Activated CD4-positive, alpha-beta memory T cell treated with anti-CD3 and anti-CD28 coated beads for 36 hours (primary cell): ENCODE results near the gene JMJD6. TPM values are rescaled to one million over a fixed set of nuclear protein-coding genes. Genes with fewer than 3 reads are reported as not detected.
"Not testable (repeated sequence)": the region's sequence is repeated elsewhere in the genome, so short reads cannot be mapped to it uniquely, and the experiment has no call there.

ENCODE experiments used
- CTCF ChIA-PET: fragments of 350-600 bp; sonication (Branson Sonifier 250); formaldehyde crosslinking; loops from one replicate; lab custom pipeline; 2021; ENCODE audit warnings: antibody characterized with exemption, inconsistent platforms; lab: Charles Lee
- POLR2A ChIA-PET: fragments of 350-600 bp; sonication (Branson Sonifier 250); formaldehyde crosslinking; loops from one replicate; lab custom pipeline; 2021; ENCODE audit warnings: antibody characterized with exemption; lab: Charles Lee
- DNase-seq: peaks from one replicate; pipeline ENCODE4 v3.0.0-alpha.2; 2020
- H3K27ac Mint-ChIP-seq: one replicate; pipeline ENCODE4 v1.8.0; 2021; ENCODE audit warnings: mixed read lengths
- H3K27me3 Mint-ChIP-seq: one replicate; pipeline ENCODE4 v1.8.0; 2021; ENCODE audit warnings: mixed read lengths
- H3K36me3 Mint-ChIP-seq: one replicate; pipeline ENCODE4 v1.8.0; 2021; ENCODE audit warnings: mixed read lengths
- H3K4me1 Mint-ChIP-seq: one replicate; pipeline ENCODE4 v1.8.0; 2021; ENCODE audit warnings: low read depth, mixed read lengths
- H3K4me3 Mint-ChIP-seq: one replicate; pipeline ENCODE4 v1.8.0; 2021; ENCODE audit warnings: mild to moderate bottlenecking, mixed read lengths
- H3K9me3 Mint-ChIP-seq: one replicate; pipeline ENCODE4 v1.8.0; 2021; ENCODE audit warnings: mixed read lengths
- intact Hi-C: fragments of 100-400 bp; cut with micrococcal nuclease; formaldehyde crosslinking; loops from one replicate; pipeline ENCODE4 v1.15.1; 2023
- total RNA-seq, 2 experiments: library from RNA; stranded (reverse); gene quantifications; one replicate each; pipeline ENCODE4 v1.2.3, GENCODE V29; 2021

JMJD6 gene
- total RNA-seq, 2 experiments from 2014 or later, result 53.4 to 56.6 TPM

DNA sequence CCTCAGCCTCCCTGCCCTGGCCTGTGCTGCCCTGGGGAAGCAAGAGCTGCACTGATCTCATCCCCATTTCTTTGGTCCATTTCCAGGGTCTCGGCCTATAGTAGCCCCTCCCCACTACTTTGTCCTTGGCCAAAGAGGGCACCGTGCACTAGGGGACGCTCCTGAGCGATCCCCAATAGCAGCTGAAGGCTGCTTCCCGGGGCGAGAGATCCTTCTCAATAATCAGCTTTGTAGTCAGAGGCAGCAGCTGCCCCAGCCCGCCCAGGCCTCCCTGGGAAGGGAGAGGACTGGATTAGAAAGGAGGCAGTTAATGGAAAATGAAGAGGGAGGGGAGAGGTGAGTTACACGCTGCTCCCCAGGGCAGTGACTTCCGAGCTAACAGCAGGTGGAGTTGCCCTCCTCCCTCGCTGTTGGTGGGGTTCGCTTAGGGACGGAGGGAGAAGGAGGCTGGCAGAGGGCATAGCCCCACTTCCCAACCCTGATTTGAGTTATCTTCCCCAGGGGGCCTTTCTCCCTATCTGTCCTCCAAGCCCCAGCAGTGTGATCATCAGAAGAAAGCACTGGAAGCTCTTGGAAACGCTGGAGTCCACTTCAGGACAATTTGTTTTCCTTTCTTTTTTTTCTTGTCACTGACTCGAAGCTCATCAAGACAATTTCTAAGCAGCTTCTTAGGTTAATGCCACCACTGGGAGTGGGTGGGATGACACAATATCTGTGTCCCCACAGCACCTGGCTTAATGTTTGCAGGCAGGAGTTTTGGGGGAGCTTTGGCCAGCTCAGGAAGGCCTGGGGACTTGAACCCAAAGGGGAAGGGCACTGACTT is 18.2 kb downstream of the JMJD6 start:
- POLR2A ChIA-PET, result no interaction called here
- Mint-ChIP-seq H3K36me3 (peaks cover 2% of the 10 kb centered on the region), H3K9me3 (no peaks in the 10 kb centered on the region), H3K4me1 (peaks cover 4% of the 10 kb centered on the region), H3K27ac (no peak overlapping the region), H3K27me3 (no peaks in the 10 kb centered on the region), H3K4me3 (no peak overlapping the region)
- CTCF ChIA-PET, result interaction anchor here (0.6 to 1.0 kb wide), 2 partner anchors 9 to 36 kb away, joined by 3 read pairs; no protein-coding TSS in a partner anchor
- no peak for DNase-seq
- intact Hi-C loops, result no loop called here

DNA sequence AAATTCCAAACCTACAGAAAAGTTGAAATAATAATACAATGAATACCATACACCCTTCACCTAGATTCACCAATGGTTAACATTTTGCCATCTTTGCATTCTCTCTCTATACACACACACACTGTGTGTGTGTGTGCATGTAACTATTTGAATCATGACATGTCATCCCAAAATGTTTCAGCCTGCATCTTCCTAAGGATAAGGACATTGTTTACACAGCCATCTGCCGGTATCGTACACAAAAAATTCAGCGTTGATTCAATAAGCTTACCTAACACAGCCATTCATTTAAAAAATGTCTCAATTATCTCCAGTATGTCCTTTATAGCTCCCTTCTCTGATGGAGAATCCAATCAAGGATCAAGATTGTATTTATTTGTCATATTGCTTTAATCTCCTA is 19.6 kb downstream of the JMJD6 start:
- H3K4me1 Mint-ChIP-seq, result peaks cover 4% of the 10 kb centered on the region
- CTCF ChIA-PET, result interaction anchor here (0.7 kb wide), 1 partner anchor 277 kb away, joined by 4 read pairs; no protein-coding TSS in a partner anchor
- H3K27ac Mint-ChIP-seq, result no peak overlapping the region
- intact Hi-C loops, result no loop called here
- no peaks in the 10 kb centered on the region for H3K9me3 Mint-ChIP-seq
- POLR2A ChIA-PET, result no interaction called here
- DNase-seq, result no peak
- H3K27me3 Mint-ChIP-seq, result no peaks in the 10 kb centered on the region
- no peaks in the 10 kb centered on the region for H3K36me3 Mint-ChIP-seq
- no peak overlapping the region for H3K4me3 Mint-ChIP-seq

DNA sequence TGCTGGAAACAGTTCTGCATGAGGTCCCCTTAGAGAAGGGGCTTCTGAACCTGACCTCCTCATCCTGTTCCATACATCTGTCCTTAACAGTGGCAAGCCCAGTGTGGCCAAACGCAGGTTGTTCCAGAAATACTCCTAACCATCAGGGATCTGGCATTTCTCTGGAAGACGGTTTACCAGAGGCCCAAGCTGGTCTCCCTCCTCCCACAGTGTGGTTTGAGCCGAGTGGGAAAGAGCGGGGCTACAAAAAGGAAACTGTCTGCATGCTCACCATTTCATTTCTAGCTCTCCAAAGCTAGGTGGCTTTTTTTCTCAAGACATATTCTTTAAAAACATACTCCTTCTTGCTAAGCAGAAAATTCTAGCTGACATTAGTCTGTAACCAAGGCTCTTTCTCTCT is 21.6 kb downstream of the JMJD6 start:
- H3K27ac Mint-ChIP-seq, result no peak overlapping the region
- ChIA-PET POLR2A (no interaction called here), CTCF (interaction anchor here (0.9 to 2.2 kb wide), 2 partner anchors 9 to 147 kb away, joined by 3 to 9 read pairs; no protein-coding TSS in a partner anchor)
- no peaks in the 10 kb centered on the region for H3K4me1 Mint-ChIP-seq
- no peak for DNase-seq
- H3K9me3 Mint-ChIP-seq, result no peaks in the 10 kb centered on the region
- intact Hi-C loops, result no loop called here
- no peak overlapping the region for H3K4me3 Mint-ChIP-seq
- H3K36me3 Mint-ChIP-seq, result no peaks in the 10 kb centered on the region
- H3K27me3 Mint-ChIP-seq, result no peaks in the 10 kb centered on the region

DNA sequence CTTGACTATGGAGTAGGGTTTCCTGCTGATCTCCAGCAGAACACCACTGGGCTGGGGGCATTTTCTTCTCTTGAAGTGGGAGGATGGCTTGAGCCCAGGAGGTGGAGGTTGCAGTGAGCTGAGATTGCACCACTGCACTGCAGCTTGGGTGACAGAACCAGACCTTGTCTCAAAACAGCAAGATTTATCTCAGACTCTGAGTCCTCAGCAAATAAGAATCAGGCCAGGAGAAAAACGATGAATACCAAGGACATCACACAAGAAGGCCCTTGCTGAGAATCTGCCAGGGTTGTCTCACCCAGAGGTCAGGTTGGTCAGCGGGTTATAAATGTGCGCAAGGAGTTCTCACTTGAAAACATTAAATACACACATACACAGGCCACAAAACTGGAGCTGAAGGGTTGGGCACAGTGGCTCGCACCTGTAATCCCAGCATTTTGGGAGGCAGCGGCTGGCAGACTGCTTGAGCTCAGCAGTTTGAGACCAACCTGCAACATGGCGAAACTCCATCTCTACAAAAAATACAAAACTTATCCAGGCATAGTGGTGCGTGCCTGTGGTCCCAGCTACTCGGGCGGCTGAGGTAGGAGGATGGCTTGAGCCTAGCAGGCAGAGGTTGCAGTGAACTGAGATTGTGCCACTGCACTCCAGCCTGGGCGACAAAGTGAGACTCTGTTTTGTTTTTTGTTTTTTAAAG is 23.3 kb downstream of the JMJD6 start:
- Mint-ChIP-seq H3K27ac (no peak overlapping the region), H3K36me3 (no peaks in the 10 kb centered on the region), H3K9me3 (no peaks in the 10 kb centered on the region), H3K4me1 (no peaks in the 10 kb centered on the region), H3K4me3 (no peak overlapping the region), H3K27me3 (no peaks in the 10 kb centered on the region)
- ChIA-PET CTCF (interaction anchor here (1.3 to 2.8 kb wide), 4 partner anchors 11 to 180 kb away, joined by 5 to 10 read pairs (median 8); no protein-coding TSS in a partner anchor), POLR2A (interaction anchor here (1.1 kb wide), 1 partner anchor 10 kb away, joined by 3 read pairs; no protein-coding TSS in a partner anchor)
- no peak for DNase-seq
- intact Hi-C loops, result no loop called here

DNA sequence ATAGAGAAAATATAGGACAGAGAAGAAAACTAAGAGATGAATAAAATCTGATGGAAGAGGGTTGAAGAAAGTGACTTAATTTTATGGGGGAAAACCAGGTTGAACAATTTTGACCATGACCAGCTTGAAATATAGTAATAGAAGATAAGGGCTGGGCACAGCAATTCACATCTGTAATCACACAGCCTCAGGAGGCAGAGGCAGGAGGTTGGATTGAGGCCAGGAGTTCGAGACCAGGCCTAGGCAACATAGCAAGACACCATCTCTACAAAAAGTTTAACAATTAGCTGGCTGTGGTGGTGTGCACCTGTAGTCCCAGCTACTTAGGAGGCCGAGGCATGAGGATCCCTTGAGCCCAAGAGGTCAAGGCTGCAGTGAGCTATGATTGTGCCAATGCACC is 24.3 kb downstream of the JMJD6 start:
- Mint-ChIP-seq H3K36me3 (no peaks in the 10 kb centered on the region), H3K9me3 (no peaks in the 10 kb centered on the region), H3K4me1 (no peaks in the 10 kb centered on the region), H3K27me3 (no peaks in the 10 kb centered on the region), H3K4me3 (no peak overlapping the region), H3K27ac (no peak overlapping the region)
- CTCF ChIA-PET, result interaction anchor here (1.1 to 2.8 kb wide), 4 partner anchors 21 to 179 kb away, joined by 4 to 10 read pairs (median 6); no protein-coding TSS in a partner anchor
- POLR2A ChIA-PET, result no interaction called here
- DNase-seq, result no peak
- intact Hi-C loops, result no loop called here

DNA sequence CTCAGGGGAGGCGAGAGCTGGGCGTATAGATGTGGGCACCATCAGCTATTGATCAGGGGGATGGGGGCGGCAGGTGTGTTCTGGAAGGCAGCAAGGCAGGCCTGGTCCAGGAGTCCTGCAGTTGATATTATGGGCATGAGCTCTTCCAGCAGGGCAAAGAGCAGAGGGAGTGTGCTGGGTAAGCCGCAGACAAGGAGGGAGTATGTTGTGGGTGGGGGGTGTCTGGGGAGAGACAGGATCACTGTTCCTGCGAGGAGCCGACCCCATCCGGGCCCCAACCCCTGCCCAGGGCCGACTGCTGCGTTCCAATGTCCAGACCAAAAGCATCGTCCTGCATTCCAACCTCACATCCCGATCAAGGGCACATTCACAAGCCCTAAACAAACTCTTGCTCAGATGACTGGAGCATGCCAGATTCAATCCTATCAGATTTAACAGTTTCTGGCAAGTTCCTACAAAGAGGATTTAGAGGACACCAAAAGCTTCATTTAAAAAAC is 24.9 kb downstream of the JMJD6 start:
- no peak for DNase-seq
- intact Hi-C loops, result no loop called here
- Mint-ChIP-seq H3K9me3 (no peaks in the 10 kb centered on the region), H3K36me3 (no peaks in the 10 kb centered on the region), H3K4me3 (no peak overlapping the region), H3K4me1 (peaks cover 1% of the 10 kb centered on the region), H3K27me3 (no peaks in the 10 kb centered on the region), H3K27ac (no peak overlapping the region)
- POLR2A ChIA-PET, result no interaction called here
- CTCF ChIA-PET, result interaction anchor here (1.1 to 2.8 kb wide), 3 partner anchors 20 to 78 kb away, joined by 4 to 10 read pairs (median 5); no protein-coding TSS in a partner anchor

DNA sequence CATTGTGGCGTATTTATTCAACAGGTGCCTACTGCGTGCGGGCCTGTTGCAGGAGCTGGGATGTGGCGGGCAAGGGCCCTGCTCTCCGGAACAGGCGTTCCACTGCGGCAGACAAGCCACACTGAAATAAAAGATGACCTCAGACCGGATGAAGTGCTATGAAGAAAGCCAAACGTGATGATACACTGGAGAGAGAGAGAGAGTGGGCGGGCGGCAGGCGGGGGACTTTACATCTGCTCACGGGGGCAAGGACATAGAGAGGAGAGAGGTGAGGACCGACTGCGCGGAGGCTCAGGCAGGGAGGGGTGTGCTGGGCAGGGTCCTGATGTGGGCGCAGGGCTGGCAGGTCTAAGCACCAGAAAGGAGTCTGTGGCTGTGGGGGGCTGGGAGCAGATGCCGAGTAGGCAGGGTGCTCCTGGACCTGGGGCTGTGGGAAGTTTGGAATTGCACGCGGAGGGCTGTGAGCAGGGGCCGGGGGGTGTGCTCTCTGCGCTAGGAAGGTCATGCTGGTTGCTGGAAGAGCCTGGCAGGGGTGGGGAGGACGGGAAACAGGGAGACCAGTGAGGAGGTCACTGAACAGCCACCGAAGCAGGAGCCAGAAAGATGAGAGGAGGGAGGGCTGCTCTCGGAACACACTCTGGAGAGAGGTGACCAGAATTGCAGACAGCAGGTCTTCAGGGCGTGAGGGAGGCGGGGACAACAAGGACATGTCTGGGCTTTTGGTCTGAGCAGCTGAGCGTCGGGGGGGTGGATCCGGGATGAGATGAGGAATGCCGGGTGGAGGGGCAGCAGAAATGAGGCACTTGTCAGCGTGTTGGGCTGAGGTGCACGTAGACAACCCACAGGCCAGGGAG is 25.6 kb downstream of the JMJD6 start:
- CTCF ChIA-PET, result interaction anchor here (2.8 kb wide), 1 partner anchor 19 kb away, joined by 10 read pairs; no protein-coding TSS in a partner anchor
- POLR2A ChIA-PET, result no interaction called here
- DNase-seq, result no peak
- H3K9me3 Mint-ChIP-seq, result no peaks in the 10 kb centered on the region
- no peak overlapping the region for H3K4me3 Mint-ChIP-seq
- H3K27ac Mint-ChIP-seq, result no peak overlapping the region
- no peaks in the 10 kb centered on the region for H3K27me3 Mint-ChIP-seq
- H3K36me3 Mint-ChIP-seq, result no peaks in the 10 kb centered on the region
- H3K4me1 Mint-ChIP-seq, result peaks cover 3% of the 10 kb centered on the region
- intact Hi-C loops, result no loop called here

DNA sequence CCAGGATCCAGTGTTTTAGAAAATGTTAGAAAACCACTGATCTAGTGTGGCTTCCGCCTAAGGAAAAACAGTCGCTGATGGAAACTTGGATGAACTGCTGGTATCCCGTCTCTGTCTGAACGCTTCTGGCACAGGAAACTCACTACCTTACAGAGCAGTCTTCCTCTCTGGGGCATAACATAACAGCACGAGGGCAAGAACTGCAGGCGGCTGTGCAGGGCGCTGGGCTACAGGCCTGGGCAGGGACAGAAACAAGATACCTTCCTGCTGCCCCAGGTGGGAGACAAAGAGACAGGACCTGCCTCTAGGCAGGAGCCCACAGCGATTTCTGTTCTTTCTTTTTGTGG is 26.2 kb downstream of the JMJD6 start:
- POLR2A ChIA-PET, result no interaction called here

DNA sequence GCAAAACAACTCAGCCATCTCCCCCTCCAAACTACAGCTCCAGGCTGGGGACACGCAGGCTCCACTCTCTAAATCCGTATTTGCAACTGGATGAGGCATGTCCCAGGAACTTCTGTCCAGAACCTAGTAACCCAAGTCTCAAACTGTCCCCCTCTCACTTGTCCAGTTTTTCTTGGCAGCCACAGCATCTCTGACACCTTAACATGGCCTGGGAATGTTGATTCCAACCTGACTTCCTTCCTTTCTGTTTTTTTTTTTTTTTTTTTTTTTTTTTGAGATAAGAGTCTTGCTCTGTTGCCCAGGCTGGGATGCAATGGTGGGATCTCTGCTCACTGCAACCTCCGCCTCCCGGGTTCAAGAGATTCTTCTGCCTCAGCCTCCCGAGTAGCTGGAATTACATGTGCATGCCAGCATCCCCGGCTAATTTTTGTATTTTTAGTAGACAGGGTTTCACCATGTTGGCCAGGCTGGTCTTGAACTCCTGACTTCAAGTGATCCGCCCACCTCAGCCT is 27.9 kb downstream of the JMJD6 start:
- DNase-seq, H3K4me3 Mint-ChIP-seq, H3K27ac Mint-ChIP-seq, H3K27me3 Mint-ChIP-seq, H3K9me3 Mint-ChIP-seq, POLR2A ChIA-PET, H3K4me1 Mint-ChIP-seq, intact Hi-C loops, H3K36me3 Mint-ChIP-seq: not testable (repeated sequence)
- CTCF ChIA-PET, result interaction anchor here (0.8 kb wide), 1 partner anchor 19 kb away, joined by 3 read pairs; no protein-coding TSS in a partner anchor

More for the DNA sequence above, 26.2 kb downstream of the JMJD6 start:
- Mint-ChIP-seq H3K9me3 (no peaks in the 10 kb centered on the region), H3K27me3 (no peaks in the 10 kb centered on the region), H3K36me3 (no peaks in the 10 kb centered on the region), H3K27ac (no peak overlapping the region), H3K4me3 (no peak overlapping the region), H3K4me1 (peaks cover 7% of the 10 kb centered on the region)
- DNase-seq, result no peak
- intact Hi-C loops, result no loop called here
- CTCF ChIA-PET, result no interaction called here

DNA sequence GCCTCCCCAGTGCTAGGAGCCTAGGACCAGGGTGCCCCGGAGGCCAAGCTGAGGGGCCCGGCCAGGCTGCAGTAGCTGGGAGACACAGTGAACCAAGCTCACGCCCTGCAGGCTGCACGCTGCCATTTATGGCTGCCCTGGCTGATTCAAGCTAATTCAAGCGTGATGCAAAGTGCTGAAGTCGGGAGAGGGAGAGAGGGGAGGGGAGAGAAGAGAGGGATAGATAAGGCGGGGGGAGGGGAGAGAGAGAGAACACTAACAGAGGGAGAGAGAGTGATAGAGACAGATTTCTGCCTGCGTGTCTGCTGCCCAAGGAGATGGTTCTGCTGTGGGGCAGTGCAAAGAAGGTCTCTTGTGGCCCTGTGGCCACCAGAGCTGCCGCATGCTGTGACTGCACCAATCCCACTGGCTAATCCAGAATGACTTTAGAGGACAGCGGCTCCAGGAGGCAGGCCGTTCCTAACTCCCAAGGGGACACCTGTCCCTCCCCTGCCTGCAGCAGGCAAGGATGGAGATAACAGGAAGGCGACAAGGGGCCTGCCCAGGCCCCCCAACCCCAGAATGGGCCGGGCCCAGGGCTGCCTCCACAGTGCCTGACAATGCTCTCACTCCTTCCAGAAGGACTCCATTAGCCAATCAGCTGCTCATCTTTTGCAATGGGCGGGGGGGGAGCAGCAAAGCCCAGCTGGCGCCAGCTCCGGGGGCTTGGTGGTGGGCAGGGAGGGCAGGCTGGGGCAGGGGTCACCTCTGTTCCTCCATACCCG is 28.5 kb downstream of the JMJD6 start:
- no peaks in the 10 kb centered on the region for H3K36me3 Mint-ChIP-seq
- no peak for DNase-seq
- POLR2A ChIA-PET, result no interaction called here
- H3K4me1 Mint-ChIP-seq, result peaks cover 9% of the 10 kb centered on the region
- H3K4me3 Mint-ChIP-seq, result no peak overlapping the region
- intact Hi-C loops, result no loop called here
- H3K27ac Mint-ChIP-seq, result no peak overlapping the region
- peaks cover 1% of the 10 kb centered on the region for H3K27me3 Mint-ChIP-seq
- H3K9me3 Mint-ChIP-seq, result no peaks in the 10 kb centered on the region
- CTCF ChIA-PET, result interaction anchor here (0.8 to 1.3 kb wide), 3 partner anchors 16 to 74 kb away, joined by 3 read pairs; no protein-coding TSS in a partner anchor
